Suprapubic skin (tissue), 4 donors: ENCODE results near the gene SHC4. TPM values are rescaled to one million over a fixed set of nuclear protein-coding genes. Genes with fewer than 3 reads are reported as not detected.

Source experiments
- DNase-seq, 2 donors: peaks; one replicate each; pipeline ENCODE4 v3.0.0-alpha.2; 2019; ENCODE audit warnings: low spot score in 2 of 2
- H3K27ac ChIP-seq: fragments of 200-600 bp; sonication (generic); one replicate; pipeline ENCODE4 v1.5.1; 2019
- H3K27me3 ChIP-seq: fragments of 200-600 bp; sonication (generic); one replicate; pipeline ENCODE4 v1.5.1; 2019
- H3K36me3 ChIP-seq: fragments of 200-600 bp; sonication (generic); one replicate; pipeline ENCODE4 v1.5.1; 2019
- H3K4me1 ChIP-seq: fragments of 200-600 bp; sonication (generic); one replicate; pipeline ENCODE4 v1.5.1; 2019
- H3K4me3 ChIP-seq: fragments of 200-600 bp; sonication (generic); one replicate; pipeline ENCODE4 v1.5.1; 2019; ENCODE audit warnings: mild to moderate bottlenecking
- H3K9me3 ChIP-seq: fragments of 200-600 bp; sonication (generic); one replicate; pipeline ENCODE4 v1.5.1; 2019
- EP300 ChIP-seq: sonication (generic); formaldehyde crosslinking; IDR thresholded peaks from one replicate; pipeline ENCODE4 v1.6.1; 2017; ENCODE audit warnings: antibody characterized with exemption
- POLR2A ChIP-seq, 2 donors: fragments of 450-650 bp; IDR thresholded peaks; one replicate each; pipeline ENCODE4 v1.6.1; 2017; ENCODE audit warnings: antibody characterized with exemption in 2 of 2, mild to moderate bottlenecking in 2 of 2, moderate library complexity in 2 of 2
- POLR2AphosphoS5 ChIP-seq, 3 donors: sonication (generic); formaldehyde crosslinking; IDR thresholded peaks; one replicate each; pipeline ENCODE4 v1.6.1; 2017; ENCODE audit warnings: antibody characterized with exemption in 3 of 3
- WGBS: methylation state at CpG from one replicate; pipeline ENCODE4 v1.1.5; 2018; 5-methylcytosine and 5-hydroxymethylcytosine counted together
- total RNA-seq, 4 donors: library from RNA; depleted of rRNA; stranded (reverse); fragments of >200 nt; gene quantifications; one replicate each; pipeline ENCODE4 v1.1.0, GENCODE V29; 2016
- TF ChIP-seq, protein P1 (sequence below), 2 donors: fragments of 200-600 bp in 1 of 2; fragments of 450-650 bp in 1 of 2; sonication (generic) in 1 of 2; IDR thresholded peaks; one replicate each; pipeline ENCODE4 v1.5.1; 2016 to 2019; ENCODE audit warnings: antibody characterized with exemption in 2 of 2, mild to moderate bottlenecking in 1 of 2, moderate library complexity in 1 of 2

SHC4 gene
- total RNA-seq, 4 donors from 2014 or later: 1.4 to 2.5 (median 1.6) TPM

DNA sequence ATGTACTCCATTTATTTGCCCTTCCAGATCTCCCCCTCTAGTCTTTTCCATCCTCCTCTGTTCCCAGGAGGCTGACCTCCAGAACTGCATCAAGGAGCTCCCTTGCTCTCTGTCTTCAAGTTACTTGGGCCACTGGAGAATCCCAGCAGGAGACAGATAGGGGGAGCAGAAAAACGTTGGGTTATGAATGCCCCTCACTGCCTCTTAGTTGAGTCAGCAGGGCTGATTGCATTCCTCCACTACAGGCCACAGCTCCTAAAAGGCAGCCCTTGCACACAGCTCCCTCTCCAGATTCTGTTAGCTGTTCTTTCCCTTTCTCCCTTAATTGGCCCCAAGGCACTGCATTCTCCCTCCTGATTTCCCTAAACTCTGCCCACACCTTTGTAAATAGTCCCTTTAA is 140.5 kb downstream of the SHC4 start:
- no peaks in the 10 kb centered on the region for H3K27me3 ChIP-seq
- no peaks in the 10 kb centered on the region for H3K36me3 ChIP-seq
- WGBS: 12% methylated on average over 1 of the region's 1 CpG
- H3K27ac ChIP-seq: no peak overlapping the region
- no peaks in the 10 kb centered on the region for H3K9me3 ChIP-seq
- TF ChIP-seq POLR2AphosphoS5 (IDR thresholded peaks at IDR 0.05): no peak
- TF ChIP-seq, protein P1, sequence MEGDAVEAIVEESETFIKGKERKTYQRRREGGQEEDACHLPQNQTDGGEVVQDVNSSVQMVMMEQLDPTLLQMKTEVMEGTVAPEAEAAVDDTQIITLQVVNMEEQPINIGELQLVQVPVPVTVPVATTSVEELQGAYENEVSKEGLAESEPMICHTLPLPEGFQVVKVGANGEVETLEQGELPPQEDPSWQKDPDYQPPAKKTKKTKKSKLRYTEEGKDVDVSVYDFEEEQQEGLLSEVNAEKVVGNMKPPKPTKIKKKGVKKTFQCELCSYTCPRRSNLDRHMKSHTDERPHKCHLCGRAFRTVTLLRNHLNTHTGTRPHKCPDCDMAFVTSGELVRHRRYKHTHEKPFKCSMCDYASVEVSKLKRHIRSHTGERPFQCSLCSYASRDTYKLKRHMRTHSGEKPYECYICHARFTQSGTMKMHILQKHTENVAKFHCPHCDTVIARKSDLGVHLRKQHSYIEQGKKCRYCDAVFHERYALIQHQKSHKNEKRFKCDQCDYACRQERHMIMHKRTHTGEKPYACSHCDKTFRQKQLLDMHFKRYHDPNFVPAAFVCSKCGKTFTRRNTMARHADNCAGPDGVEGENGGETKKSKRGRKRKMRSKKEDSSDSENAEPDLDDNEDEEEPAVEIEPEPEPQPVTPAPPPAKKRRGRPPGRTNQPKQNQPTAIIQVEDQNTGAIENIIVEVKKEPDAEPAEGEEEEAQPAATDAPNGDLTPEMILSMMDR (IDR thresholded peaks at IDR 0.05): no peak
- TF ChIP-seq POLR2A (IDR thresholded peaks at IDR 0.05): no peak
- no peak for TF ChIP-seq EP300
- no peak overlapping the region for H3K4me3 ChIP-seq
- DNase-seq: no peak
- H3K4me1 ChIP-seq: no peaks in the 10 kb centered on the region

DNA sequence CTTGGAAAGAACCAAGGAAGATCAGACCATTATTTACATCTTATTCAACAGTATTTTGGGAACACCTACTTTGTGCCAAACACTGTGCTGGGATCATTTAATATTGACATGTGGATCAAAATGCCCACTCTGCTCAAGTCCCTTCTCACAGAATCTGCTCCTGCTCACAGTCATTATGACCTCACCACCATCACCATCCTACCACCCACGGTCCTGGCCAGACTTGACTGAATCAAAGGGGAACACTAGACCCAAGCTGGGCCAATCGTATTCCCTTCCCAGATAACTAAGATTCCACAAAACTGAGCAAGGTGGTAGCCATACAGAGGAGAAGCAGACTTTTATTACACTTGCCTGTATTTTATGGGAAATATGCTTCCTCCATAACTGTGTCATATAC is 149.4 kb downstream of the SHC4 start:
- peaks cover 14% of the 10 kb centered on the region for H3K4me1 ChIP-seq
- no peaks in the 10 kb centered on the region for H3K9me3 ChIP-seq
- H3K27ac ChIP-seq: no peak overlapping the region
- no peaks in the 10 kb centered on the region for H3K27me3 ChIP-seq
- 79% methylated on average over 2 of the region's 2 CpGs for WGBS
- no peaks in the 10 kb centered on the region for H3K36me3 ChIP-seq
- TF ChIP-seq EP300: no peak
- TF ChIP-seq, protein P1 (IDR thresholded peaks at IDR 0.05): no peak
- TF ChIP-seq POLR2A (IDR thresholded peaks at IDR 0.05): no peak
- TF ChIP-seq POLR2AphosphoS5 (IDR thresholded peaks at IDR 0.05): no peak
- no peak overlapping the region for H3K4me3 ChIP-seq
- DNase-seq: no peak

DNA sequence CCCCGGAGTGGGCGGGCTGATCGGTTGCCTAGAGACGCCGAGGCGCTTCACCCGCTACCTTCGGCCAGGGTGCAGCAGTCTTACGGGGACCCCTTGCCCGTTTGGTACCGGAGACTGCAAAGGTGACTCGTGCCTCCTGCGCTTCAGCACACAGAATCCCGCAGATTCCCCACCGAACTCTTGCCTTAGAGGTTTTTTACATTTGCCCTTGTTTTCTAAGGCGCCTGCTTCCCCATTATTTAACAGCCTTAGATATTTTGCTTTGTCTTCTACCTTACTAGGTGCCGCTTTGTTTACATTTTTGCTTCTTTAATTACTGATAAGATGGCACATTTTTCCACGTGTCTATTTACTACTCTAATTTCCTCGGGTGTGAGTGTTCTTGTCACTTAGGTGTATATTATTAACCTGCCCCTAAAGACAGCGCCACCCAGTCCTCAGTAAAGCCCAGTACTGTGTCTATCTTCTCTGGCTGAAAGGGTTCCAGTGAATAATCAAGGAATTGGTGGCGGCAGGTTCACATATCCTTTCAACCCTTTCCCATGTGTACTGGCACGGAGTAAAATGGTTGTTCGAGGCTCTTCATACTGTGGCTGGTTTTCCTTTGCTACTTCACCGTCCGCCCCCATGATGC is 152.3 kb downstream of the SHC4 start:
- TF ChIP-seq, protein P1 (IDR thresholded peaks at IDR 0.05): no peak
- TF ChIP-seq EP300: no peak
- no peak for TF ChIP-seq POLR2A (IDR thresholded peaks at IDR 0.05)
- TF ChIP-seq POLR2AphosphoS5 (IDR thresholded peaks at IDR 0.05): no peak
- Histone ChIP-seq H3K36me3 (no peaks in the 10 kb centered on the region), H3K9me3 (no peaks in the 10 kb centered on the region), H3K4me3 (peak overlapping the region; percentile 82), H3K4me1 (peaks cover 14% of the 10 kb centered on the region), H3K27me3 (no peaks in the 10 kb centered on the region), H3K27ac (no peak overlapping the region)
- no peak for DNase-seq
- WGBS: 13% methylated on average over 19 of the region's 25 CpGs

DNA sequence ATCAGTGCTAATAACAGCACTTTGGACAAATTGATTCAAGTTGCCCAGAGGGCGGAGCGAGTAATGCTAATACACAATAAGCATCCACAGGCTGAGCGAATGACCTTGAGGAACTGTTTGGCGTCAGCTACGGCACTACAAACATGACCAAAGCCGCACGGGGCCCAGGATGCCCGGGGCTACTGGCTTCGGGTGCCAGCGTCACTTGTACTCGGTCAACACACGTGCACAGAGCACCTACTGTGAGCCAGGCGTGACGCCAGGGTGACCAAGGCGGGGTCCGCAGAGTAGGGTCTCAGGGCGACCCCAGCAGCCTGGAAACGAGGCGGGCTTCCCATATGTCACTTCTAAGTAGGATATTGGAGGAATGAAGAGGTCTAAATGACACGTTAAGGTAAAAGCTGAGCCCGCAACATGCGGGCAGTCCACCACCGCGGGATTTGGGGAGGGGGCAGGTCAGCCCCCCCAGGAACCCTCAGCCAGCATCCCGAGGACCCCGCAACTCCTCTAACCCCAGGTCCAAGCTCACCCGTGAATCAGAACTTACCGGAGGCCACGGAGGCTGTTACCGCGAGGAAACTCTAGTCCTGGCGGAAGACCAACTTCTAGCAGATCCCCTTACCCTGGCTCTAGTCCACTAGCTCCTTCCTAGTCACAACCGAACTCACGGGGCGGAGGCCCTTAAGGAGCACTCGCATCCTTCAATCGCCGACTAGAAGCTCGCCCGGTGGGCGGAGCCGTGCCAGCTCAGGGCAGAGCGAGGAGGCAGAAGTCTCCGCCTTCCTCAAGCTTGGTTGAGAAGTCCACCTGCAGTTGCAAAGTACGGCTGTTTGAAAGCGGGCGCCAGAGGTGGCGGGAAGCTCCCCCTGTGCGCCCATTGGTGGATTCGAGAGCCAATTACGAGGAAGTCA is 153.1 kb downstream of the SHC4 start, which contains the start of gene CEP152:
Gene CEP152 (minus strand): TSS at position 656 of the 911 bp plus-strand sequence. CDS start 5,420 bp downstream, outside the sequence.
- DNase-seq: peak; percentile 96 to 98
- Histone ChIP-seq H3K4me1 (peaks cover 17% of the 10 kb centered on the region), H3K27ac (no peak within 1 kb of the TSS), H3K27me3 (no peaks in the 10 kb centered on the region), H3K9me3 (no peaks in the 10 kb centered on the region), H3K36me3 (no peaks in the 10 kb centered on the region), H3K4me3 (peak within 1 kb of the TSS; percentile 82)
- WGBS: under 1% methylated on average over 19 of the region's 51 CpGs
- TF ChIP-seq POLR2AphosphoS5 (IDR thresholded peaks at IDR 0.05) (peak in 2 of 3 donors; percentile 27 to 48), POLR2A (IDR thresholded peaks at IDR 0.05) (no peak)

DNA sequence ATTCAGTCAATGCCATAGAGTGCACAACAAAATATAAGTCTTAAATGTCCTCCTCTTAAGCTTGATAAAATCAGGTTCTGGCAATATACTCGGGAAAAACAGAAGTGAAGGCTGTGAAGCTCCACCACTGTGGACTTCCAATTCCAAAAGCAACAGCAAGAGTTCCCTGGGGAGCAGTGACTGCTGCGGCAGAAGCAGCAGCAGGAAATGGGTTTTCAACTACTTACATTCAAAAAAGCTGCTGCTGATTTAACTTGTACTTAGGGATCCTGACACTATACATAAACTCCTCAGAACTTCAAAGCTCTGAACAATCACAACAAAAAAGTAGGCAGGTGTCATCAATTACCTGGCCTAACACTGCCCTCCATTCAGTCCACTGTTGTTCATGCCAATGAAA is 157.6 kb downstream of the SHC4 start:
- Histone ChIP-seq H3K4me1 (peaks cover 12% of the 10 kb centered on the region), H3K27me3 (no peaks in the 10 kb centered on the region), H3K9me3 (no peaks in the 10 kb centered on the region), H3K4me3 (no peak overlapping the region), H3K27ac (no peak overlapping the region), H3K36me3 (no peaks in the 10 kb centered on the region)
- no peak for DNase-seq
- 57% methylated on average over 2 of the region's 2 CpGs for WGBS
- TF ChIP-seq EP300: no peak
- TF ChIP-seq, protein P1 (IDR thresholded peaks at IDR 0.05): no peak
- TF ChIP-seq POLR2AphosphoS5 (IDR thresholded peaks at IDR 0.05): no peak
- TF ChIP-seq POLR2A (IDR thresholded peaks at IDR 0.05): no peak
